Measurements from ENCODE around the gene GLA.

The GLA gene

DNA sequence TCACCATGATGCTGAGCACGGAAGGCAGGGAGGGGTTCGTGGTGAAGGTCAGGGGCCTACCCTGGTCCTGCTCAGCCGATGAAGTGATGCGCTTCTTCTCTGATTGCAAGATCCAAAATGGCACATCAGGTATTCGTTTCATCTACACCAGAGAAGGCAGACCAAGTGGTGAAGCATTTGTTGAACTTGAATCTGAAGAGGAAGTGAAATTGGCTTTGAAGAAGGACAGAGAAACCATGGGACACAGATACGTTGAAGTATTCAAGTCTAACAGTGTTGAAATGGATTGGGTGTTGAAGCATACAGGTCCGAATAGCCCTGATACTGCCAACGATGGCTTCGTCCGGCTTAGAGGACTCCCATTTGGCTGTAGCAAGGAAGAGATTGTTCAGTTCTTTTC lies 4.3 kb upstream of the GLA start:
- Mint-ChIP-seq H3K4me3 (peak overlapping the region; percentile 34), H3K27ac (peak overlapping the region; percentile 83), H3K4me1 (peaks cover 42% of the 10 kb centered on the region), H3K36me3 (peaks cover 16% of the 10 kb centered on the region), H3K27me3 (no peaks in the 10 kb centered on the region), H3K9me3 (no peaks in the 10 kb centered on the region)
- no peak for ATAC-seq

DNA sequence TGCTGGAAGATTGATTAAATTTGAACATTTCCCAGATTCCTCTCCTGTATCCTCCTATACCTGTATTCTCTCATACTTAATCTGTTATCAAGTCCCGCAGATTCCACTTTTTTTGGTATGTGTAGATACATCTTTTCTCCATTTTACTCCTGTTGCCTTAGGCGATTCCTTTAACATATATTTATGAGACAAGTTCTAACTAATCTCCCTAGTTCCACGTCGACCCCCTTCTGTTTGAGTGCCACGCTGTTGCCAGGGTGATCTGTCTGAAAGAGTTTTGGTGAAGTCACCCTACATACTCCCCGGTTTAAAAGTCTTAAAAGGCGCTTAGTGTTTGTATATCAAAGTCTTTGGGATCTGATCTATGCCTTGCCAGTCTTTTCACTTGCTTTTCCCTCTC lies 2.7 kb upstream of the GLA start:
- Mint-ChIP-seq H3K4me3 (peak overlapping the region; percentile 44), H3K27ac (peak overlapping the region; percentile 67), H3K4me1 (peaks cover 42% of the 10 kb centered on the region), H3K36me3 (peaks cover 16% of the 10 kb centered on the region), H3K9me3 (no peaks in the 10 kb centered on the region), H3K27me3 (no peaks in the 10 kb centered on the region)
- ATAC-seq: no peak

DNA sequence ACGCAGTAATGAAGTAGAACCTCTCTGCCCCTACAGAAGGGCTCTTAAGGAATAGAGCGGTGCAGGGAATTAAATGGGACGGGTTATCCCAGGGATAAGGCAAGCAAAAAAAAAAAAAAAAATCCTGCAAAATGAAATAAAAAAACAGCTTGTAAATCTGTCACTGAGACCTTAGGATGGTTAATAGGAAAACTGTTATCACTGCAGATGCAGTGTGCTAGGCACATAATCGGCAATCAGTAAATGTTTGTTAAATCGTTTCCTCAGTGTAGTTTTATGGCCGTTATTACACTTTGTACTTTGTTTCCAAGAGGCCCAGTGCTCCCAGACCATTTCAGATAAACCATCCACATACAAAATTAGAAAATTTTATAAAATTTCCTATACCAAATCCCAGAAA lies 1.3 kb upstream of the GLA start:
- no peak for ATAC-seq
- H3K27me3 Mint-ChIP-seq: no peaks in the 10 kb centered on the region
- H3K4me1 Mint-ChIP-seq: peaks cover 34% of the 10 kb centered on the region
- no peaks in the 10 kb centered on the region for H3K9me3 Mint-ChIP-seq
- peak overlapping the region; percentile 94 for H3K27ac Mint-ChIP-seq
- peaks cover 16% of the 10 kb centered on the region for H3K36me3 Mint-ChIP-seq
- peak overlapping the region; percentile 95 for H3K4me3 Mint-ChIP-seq

GRCh38 chrX:101408532-101408841 lies 762 bp upstream of the GLA start:
- H3K27ac Mint-ChIP-seq: peak overlapping the region; percentile 94
- H3K4me1 Mint-ChIP-seq: peaks cover 34% of the 10 kb centered on the region
- H3K27me3 Mint-ChIP-seq: no peaks in the 10 kb centered on the region
- no peak for ATAC-seq
- H3K4me3 Mint-ChIP-seq: peak overlapping the region; percentile 95
- H3K36me3 Mint-ChIP-seq: peaks cover 16% of the 10 kb centered on the region
- no peaks in the 10 kb centered on the region for H3K9me3 Mint-ChIP-seq

DNA sequence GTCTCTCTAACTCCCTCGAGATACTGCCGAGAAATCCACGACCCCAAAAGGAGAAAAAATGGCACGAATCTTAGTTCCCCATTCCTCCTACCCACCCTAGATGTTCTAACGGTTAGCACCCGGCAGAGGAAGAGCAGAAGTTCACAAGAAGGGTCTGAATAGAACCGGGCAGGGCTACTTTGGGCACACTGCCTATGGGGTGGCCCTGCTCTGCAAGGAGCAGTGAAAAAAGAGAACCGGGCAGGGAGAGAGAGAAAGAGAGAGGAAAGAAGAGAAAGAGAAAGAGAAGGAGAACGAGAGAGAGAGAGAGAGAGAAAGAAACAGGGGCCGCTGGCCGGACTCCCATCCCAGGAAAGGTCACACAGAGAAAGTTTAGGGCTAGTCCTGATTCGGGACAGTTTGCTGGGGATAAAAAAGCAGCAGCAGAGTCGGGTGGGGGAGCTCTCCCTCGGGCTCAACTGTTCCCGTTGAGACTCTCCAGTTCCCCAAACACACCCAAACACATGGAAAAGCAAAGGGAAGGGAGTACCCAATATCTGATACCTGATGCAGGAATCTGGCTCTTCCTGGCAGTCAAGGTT lies 468 bp downstream of the GLA start:
- H3K36me3 Mint-ChIP-seq: peaks cover 13% of the 10 kb centered on the region
- peaks cover 22% of the 10 kb centered on the region for H3K4me1 Mint-ChIP-seq
- no peaks in the 10 kb centered on the region for H3K9me3 Mint-ChIP-seq
- peak overlapping the region; percentile 95 for H3K4me3 Mint-ChIP-seq
- H3K27ac Mint-ChIP-seq: peak overlapping the region; percentile 94
- H3K27me3 Mint-ChIP-seq: no peaks in the 10 kb centered on the region
- peak; percentile 51 for ATAC-seq

GRCh38 chrX:101399825-101400224 lies 7.9 kb downstream of the GLA start:
- Mint-ChIP-seq H3K9me3 (no peaks in the 10 kb centered on the region), H3K27ac (no peak overlapping the region), H3K4me1 (no peaks in the 10 kb centered on the region), H3K4me3 (no peak overlapping the region), H3K36me3 (peaks cover 26% of the 10 kb centered on the region), H3K27me3 (no peaks in the 10 kb centered on the region)
- no peak for ATAC-seq

DNA sequence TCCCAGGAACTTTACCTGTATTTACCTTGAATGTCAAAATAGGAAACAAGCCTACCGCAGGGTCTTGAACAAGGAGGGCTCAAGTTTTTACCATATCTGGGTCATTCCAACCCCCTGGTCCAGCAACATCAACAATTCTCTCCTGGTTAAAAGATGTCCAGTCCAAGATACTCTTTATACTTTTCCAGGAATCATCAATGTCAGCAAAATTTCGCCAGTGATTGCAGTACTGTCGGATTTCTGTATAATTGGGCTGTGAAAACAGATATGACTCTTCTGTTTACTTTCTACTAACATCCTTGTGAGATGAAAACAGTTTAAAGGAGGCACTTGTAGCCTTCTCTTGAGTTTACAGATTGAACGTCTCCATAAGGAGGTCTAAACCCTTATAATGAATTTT lies 9.0 kb downstream of the GLA start:
- peaks cover 30% of the 10 kb centered on the region for H3K36me3 Mint-ChIP-seq
- no peak for ATAC-seq
- H3K27ac Mint-ChIP-seq: no peak overlapping the region
- H3K4me3 Mint-ChIP-seq: no peak overlapping the region
- no peaks in the 10 kb centered on the region for H3K27me3 Mint-ChIP-seq
- peaks cover 3% of the 10 kb centered on the region for H3K4me1 Mint-ChIP-seq
- H3K9me3 Mint-ChIP-seq: no peaks in the 10 kb centered on the region

GRCh38 chrX:101397779-101398178 lies 9.9 kb downstream of the GLA start:
- Mint-ChIP-seq H3K27me3 (no peaks in the 10 kb centered on the region), H3K36me3 (peaks cover 37% of the 10 kb centered on the region), H3K9me3 (no peaks in the 10 kb centered on the region), H3K4me1 (peaks cover 12% of the 10 kb centered on the region), H3K4me3 (no peak overlapping the region), H3K27ac (no peak overlapping the region)
- ATAC-seq: no peak

- Mint-ChIP-seq H3K9me3 (no peaks in the 10 kb centered on the region), H3K36me3 (peaks cover 40% of the 10 kb centered on the region), H3K4me3 (no peak overlapping the region), H3K27ac (peak overlapping the region; percentile 32), H3K27me3 (no peaks in the 10 kb centered on the region), H3K4me1 (peaks cover 26% of the 10 kb centered on the region)
- no peak for ATAC-seq
These were observed 11.9 kb downstream of the GLA start for GRCh38 chrX:101395789-101396188.

GRCh38 chrX:101394372-101394771 lies 13.4 kb downstream of the GLA start:
- no peaks in the 10 kb centered on the region for H3K27me3 Mint-ChIP-seq
- H3K4me1 Mint-ChIP-seq: peaks cover 26% of the 10 kb centered on the region
- no peak for ATAC-seq
- no peak overlapping the region for H3K4me3 Mint-ChIP-seq
- no peaks in the 10 kb centered on the region for H3K9me3 Mint-ChIP-seq
- H3K36me3 Mint-ChIP-seq: peaks cover 28% of the 10 kb centered on the region
- H3K27ac Mint-ChIP-seq: peak overlapping the region; percentile 95

- Mint-ChIP-seq H3K9me3 (no peaks in the 10 kb centered on the region), H3K4me3 (peak overlapping the region; percentile 98), H3K4me1 (peaks cover 26% of the 10 kb centered on the region), H3K27me3 (no peaks in the 10 kb centered on the region), H3K36me3 (peaks cover 25% of the 10 kb centered on the region), H3K27ac (peak overlapping the region; percentile 95)
- no peak for ATAC-seq
These were observed 14.0 kb downstream of the GLA start for GRCh38 chrX:101393530-101394305.

GRCh38 chrX:101391831-101392230 lies 15.9 kb downstream of the GLA start:
- Mint-ChIP-seq H3K9me3 (no peaks in the 10 kb centered on the region), H3K27me3 (no peaks in the 10 kb centered on the region), H3K4me3 (peak overlapping the region; percentile 98), H3K4me1 (peaks cover 27% of the 10 kb centered on the region), H3K27ac (peak overlapping the region; percentile 95), H3K36me3 (peaks cover 25% of the 10 kb centered on the region)
- no peak for ATAC-seq

DNA sequence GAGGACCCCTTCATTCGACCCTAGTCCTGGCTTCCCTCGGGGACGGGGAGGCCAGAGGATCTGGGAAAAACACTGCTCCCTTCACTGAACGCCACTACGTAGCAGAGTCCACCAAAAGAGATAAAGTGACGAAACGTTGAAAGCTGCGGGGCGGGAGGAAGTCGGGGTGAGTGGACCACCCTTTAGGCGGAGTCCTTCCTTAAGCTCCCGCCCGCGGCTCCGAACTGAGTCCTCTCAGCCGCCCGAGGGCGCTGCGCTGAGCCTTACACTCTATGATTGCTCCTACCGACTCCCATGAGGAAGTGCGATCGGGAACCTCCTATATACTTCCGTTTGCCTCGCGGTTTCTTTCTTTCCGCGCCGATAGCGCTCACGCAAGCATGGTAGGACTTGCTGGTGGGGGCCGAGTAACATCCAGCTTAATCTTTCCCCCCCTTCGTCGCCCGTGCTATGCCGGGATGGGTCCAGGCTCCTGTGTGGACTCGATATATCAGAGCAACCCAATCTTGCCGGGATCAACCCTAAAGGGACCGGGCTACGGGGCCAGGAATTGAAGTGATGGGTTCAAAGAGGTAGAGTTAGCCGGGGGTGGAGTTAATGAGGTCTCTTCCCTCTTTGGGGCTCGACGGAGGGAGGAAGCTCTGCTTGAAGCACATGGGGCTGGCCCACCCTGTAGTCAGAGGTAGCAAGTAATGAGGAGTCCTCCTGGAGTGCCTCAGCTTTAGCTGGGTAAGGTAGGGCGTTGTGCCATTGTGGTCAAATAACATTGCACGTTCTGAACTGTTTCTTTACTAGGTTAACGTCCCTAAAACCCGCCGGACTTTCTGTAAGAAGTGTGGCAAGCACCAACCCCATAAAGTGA lies 16.8 kb downstream of the GLA start, which contains the start of gene RPL36A:
TSS of gene RPL36A (plus strand) at position 348 of the 862 bp plus-strand sequence. CDS start at position 381, 33 bp downstream.
- peak within 1 kb of the TSS; percentile 98 for H3K4me3 Mint-ChIP-seq

DNA sequence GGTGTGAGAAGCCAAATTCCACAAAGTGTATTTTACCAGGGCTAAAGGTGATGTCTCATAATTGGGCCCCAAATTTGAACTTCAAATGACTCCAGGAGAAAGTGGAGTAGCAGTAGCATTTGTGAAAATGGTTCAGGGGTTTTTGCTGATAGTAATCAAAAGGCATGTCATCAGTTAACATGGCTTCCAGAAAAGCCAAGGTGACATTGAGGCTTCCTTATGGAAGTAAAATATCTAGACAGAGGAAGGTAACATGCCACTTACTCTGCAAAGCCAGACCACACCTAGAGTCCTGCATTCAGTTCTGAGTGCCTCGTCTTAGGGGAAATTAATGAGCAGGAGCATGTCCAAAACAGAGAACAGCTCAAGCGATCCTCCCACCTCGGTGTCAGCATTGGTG lies 19.1 kb downstream of the GLA start:
- Mint-ChIP-seq H3K27me3 (no peaks in the 10 kb centered on the region), H3K9me3 (no peaks in the 10 kb centered on the region), H3K36me3 (peaks cover 25% of the 10 kb centered on the region), H3K4me1 (peaks cover 34% of the 10 kb centered on the region), H3K27ac (no peak overlapping the region), H3K4me3 (no peak overlapping the region)
- ATAC-seq: no peak

More for the DNA sequence above, 16.8 kb downstream of the GLA start, which contains the start of gene RPL36A:
- no peaks in the 10 kb centered on the region for H3K9me3 Mint-ChIP-seq
- ATAC-seq: peak; percentile 92
- H3K36me3 Mint-ChIP-seq: peaks cover 25% of the 10 kb centered on the region
- no peaks in the 10 kb centered on the region for H3K27me3 Mint-ChIP-seq
- H3K27ac Mint-ChIP-seq: peak within 1 kb of the TSS; percentile 95
- H3K4me1 Mint-ChIP-seq: peaks cover 35% of the 10 kb centered on the region

- peaks cover 12% of the 10 kb centered on the region for H3K36me3 Mint-ChIP-seq
- H3K27me3 Mint-ChIP-seq: no peaks in the 10 kb centered on the region
- no peaks in the 10 kb centered on the region for H3K9me3 Mint-ChIP-seq
- H3K27ac Mint-ChIP-seq: peak overlapping the region; percentile 96
- peaks cover 18% of the 10 kb centered on the region for H3K4me1 Mint-ChIP-seq
- ATAC-seq: no peak
- H3K4me3 Mint-ChIP-seq: peak overlapping the region; percentile 94
These were observed 21.2 kb downstream of the GLA start for GRCh38 chrX:101386542-101386885.
